Spleen (tissue), 11 donors: ENCODE results near the gene UGCG. TPM values are rescaled to one million over a fixed set of nuclear protein-coding genes. Genes with fewer than 3 reads are reported as not detected.

Experiments used
- DNase-seq: peaks from one replicate; pipeline ENCODE4 v3.0.0-alpha.2; 2020
- H3K27ac ChIP-seq, 8 donors: fragments of 200-600 bp; sonication (generic) in 7 of 8; 1 replicate in 4 of 8; 2 replicates in 4 of 8; pipeline versions ENCODE4 v1.5.0 to v1.8.0; 2016 to 2021; ENCODE audit warnings: inconsistent platforms in 4 of 8, mild to moderate bottlenecking in 4 of 8, moderate library complexity in 1 of 8
- H3K27me3 ChIP-seq, 7 donors: fragments of 200-600 bp; sonication (generic) in 6 of 7; replicated peaks in 1 of 7; 1 replicate in 4 of 7; 2 replicates in 3 of 7; pipeline versions ENCODE4 v1.5.0 to v1.8.0; 2016 to 2021; ENCODE audit warnings: inconsistent platforms in 3 of 7, mild to moderate bottlenecking in 1 of 7
- H3K36me3 ChIP-seq, 6 donors: fragments of 200-600 bp; sonication (generic) in 5 of 6; 1 replicate in 4 of 6; 2 replicates in 2 of 6; pipeline versions ENCODE4 v1.5.0 to v1.8.0; 2016 to 2021; ENCODE audit warnings: inconsistent platforms in 2 of 6
- H3K4me1 ChIP-seq, 6 donors: fragments of 200-600 bp; sonication (generic) in 5 of 6; 1 replicate in 3 of 6; 2 replicates in 3 of 6; pipeline versions ENCODE4 v1.5.0 to v1.8.0; 2016 to 2021; ENCODE audit warnings: inconsistent platforms in 3 of 6
- H3K4me3 ChIP-seq, 8 donors: fragments of 200-600 bp; sonication (generic) in 7 of 8; 1 replicate in 4 of 8; 2 replicates in 4 of 8; pipeline versions ENCODE4 v1.5.0 to v1.8.0; 2016 to 2021; ENCODE audit warnings: inconsistent platforms in 4 of 8, mild to moderate bottlenecking in 4 of 8, moderate library complexity in 2 of 8
- H3K9me3 ChIP-seq, 8 donors: fragments of 200-600 bp; sonication (generic) in 7 of 8; 1 replicate in 4 of 8; 2 replicates in 4 of 8; pipeline versions ENCODE4 v1.5.0 to v1.8.0; 2016 to 2021; ENCODE audit warnings: inconsistent platforms in 4 of 8
- POLR2A ChIP-seq, 3 donors: fragments of 450-650 bp; IDR thresholded peaks; one replicate each; pipeline ENCODE4 v1.5.1; 2017; ENCODE audit warnings: antibody characterized with exemption in 3 of 3, mild to moderate bottlenecking in 1 of 3
- POLR2AphosphoS5 ChIP-seq, 3 donors: sonication (generic); formaldehyde crosslinking; IDR thresholded peaks; one replicate each; pipeline ENCODE4 v1.5.1; 2017; ENCODE audit warnings: antibody characterized with exemption in 3 of 3
- WGBS, 5 donors: extraction: QIAGEN DNeasy Blood & Tissue Kit in 3 of 5; methylation state at CpG; one replicate each; pipeline versions ENCODE4 v1.1.5 to v1.1.7; 2013 to 2018; 5-methylcytosine and 5-hydroxymethylcytosine counted together
- intact Hi-C: fragments of 100-400 bp; cut with DNase I; formaldehyde crosslinking; loops from one replicate; pipeline ENCODE4 v1.15.0; 2023; ENCODE audit warnings: low total_unique reads
- polyA plus RNA-seq, 3 donors: library from polyadenylated mRNA; stranded (reverse); fragments of 200-250 nt; gene quantifications; one replicate each; pipeline ENCODE4 v1.2.1, GENCODE V29; 2013
- total RNA-seq, 7 donors: library from RNA; depleted of rRNA in 3 of 7; stranded (reverse); fragments of >200 nt in 3 of 7; fragmentation: NEBNext Ultra II Directional in 4 of 7; extraction: Animal tissue kit (Norgen Biotek cat#: 25700) in 4 of 7; gene quantifications; one replicate each; pipeline versions ENCODE4 v1.1.0 to v1.2.1, GENCODE V29; 2016 to 2021
- TF ChIP-seq, protein P1 (sequence below), 11 experiments: fragments of 200-600 bp in 7 of 11; fragments of 450-650 bp in 4 of 11; sonication (generic) in 4 of 11; IDR thresholded peaks in 8 of 11; conservative IDR thresholded peaks in 3 of 11; 1 replicate in 7 of 11; 2 replicates in 4 of 11; pipeline versions ENCODE4 v1.4.0 to v1.8.0; 2016 to 2021; ENCODE audit warnings: antibody characterized with exemption in 11 of 11, inconsistent platforms in 4 of 11, mild to moderate bottlenecking in 1 of 11
- donor health status: healthy with polysubstance abuse.
- donor health status: DM: no; HTN: no; CAD: no; lungs with moderate emphysema.
- donor health status: DM: no; HTN: no; CAD: no.
- donor health status: Bipolar disorder and iron deficiency.
- donor health status: healthy.
- donor health status: DM: no; HTN: no; CAD: no.
- donor health status: DM: yes; HTN: yes; CAD: no.

The UGCG gene
- total and polyA plus RNA-seq, 10 donors, result 18.1 to 178 (median 80.8) TPM

DNA sequence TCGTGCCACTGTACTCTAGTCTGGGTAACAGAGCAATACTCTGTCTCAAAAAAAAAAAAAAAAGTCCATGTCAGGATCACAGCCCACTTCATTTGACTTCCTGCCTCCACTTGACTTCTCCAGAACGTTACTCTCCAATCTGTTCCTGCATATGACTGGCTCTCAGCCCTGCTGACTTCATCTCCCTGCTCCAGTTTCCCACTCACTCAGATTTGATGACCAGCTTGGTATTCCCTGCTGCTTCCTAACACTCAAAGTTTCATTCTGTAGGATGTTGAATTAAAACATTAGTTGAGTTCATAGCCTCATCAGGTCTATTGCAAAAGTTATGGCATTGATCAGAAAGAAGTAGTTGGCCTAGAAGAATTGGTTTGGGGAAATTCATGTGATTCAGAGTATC is 52.3 kb downstream of the UGCG start:
- Histone ChIP-seq H3K36me3 (no peaks in the 10 kb centered on the region), H3K27ac (peak overlapping the region in 4 of 8 donors; percentile 19 to 32 (median 26)), H3K4me1 (peaks cover 4 to 54% (median 24%) of the 10 kb centered on the region in 6 donors), H3K4me3 (no peak overlapping the region), H3K9me3 (no peaks in the 10 kb centered on the region), H3K27me3 (no peaks in the 10 kb centered on the region)
- no peak for DNase-seq
- TF ChIP-seq POLR2A (IDR thresholded peaks at IDR 0.05) (no peak), POLR2AphosphoS5 (IDR thresholded peaks at IDR 0.05) (no peak)
- TF ChIP-seq, protein P1, sequence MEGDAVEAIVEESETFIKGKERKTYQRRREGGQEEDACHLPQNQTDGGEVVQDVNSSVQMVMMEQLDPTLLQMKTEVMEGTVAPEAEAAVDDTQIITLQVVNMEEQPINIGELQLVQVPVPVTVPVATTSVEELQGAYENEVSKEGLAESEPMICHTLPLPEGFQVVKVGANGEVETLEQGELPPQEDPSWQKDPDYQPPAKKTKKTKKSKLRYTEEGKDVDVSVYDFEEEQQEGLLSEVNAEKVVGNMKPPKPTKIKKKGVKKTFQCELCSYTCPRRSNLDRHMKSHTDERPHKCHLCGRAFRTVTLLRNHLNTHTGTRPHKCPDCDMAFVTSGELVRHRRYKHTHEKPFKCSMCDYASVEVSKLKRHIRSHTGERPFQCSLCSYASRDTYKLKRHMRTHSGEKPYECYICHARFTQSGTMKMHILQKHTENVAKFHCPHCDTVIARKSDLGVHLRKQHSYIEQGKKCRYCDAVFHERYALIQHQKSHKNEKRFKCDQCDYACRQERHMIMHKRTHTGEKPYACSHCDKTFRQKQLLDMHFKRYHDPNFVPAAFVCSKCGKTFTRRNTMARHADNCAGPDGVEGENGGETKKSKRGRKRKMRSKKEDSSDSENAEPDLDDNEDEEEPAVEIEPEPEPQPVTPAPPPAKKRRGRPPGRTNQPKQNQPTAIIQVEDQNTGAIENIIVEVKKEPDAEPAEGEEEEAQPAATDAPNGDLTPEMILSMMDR (IDR thresholded peaks at IDR 0.05 in 8 of 11, conservative IDR thresholded peaks at IDR 0.05 in 3 of 11), result no peak
- WGBS, 5 donors, result 35 to 47% (median 37%) methylated on average over 2 of the region's 2 CpGs
- intact Hi-C loops, result no loop called here

DNA sequence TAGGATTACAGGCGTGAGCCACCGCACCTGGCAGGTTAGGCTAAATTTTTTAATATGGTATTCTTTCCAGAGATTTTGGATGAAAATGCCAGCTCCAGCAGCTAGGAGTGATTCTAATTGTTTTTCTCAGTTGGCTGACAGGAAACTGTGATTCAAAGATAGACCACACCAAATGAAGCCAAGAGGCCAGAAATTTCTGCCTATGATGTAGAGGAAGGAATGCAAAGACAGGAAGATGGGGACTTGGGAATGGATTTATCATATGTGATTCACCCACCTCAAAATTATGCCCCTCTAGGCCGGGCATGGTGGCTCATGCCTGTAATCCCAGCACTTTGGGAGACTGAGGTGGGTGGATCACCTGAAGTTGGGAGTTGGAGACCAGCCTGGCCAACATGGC is 53.3 kb downstream of the UGCG start:
- DNase-seq, result no peak
- Histone ChIP-seq H3K36me3 (no peaks in the 10 kb centered on the region), H3K27me3 (no peaks in the 10 kb centered on the region), H3K4me3 (no peak overlapping the region), H3K4me1 (peaks cover 4 to 47% (median 16%) of the 10 kb centered on the region in 6 donors), H3K27ac (peak overlapping the region in 3 of 8 donors; percentile 24 to 32 (median 29)), H3K9me3 (no peaks in the 10 kb centered on the region)
- WGBS, 5 donors, result 91 to 96% (median 94%) methylated on average over 3 of the region's 3 CpGs
- TF ChIP-seq POLR2A (IDR thresholded peaks at IDR 0.05) (no peak), POLR2AphosphoS5 (IDR thresholded peaks at IDR 0.05) (no peak)
- TF ChIP-seq, protein P1 (IDR thresholded peaks at IDR 0.05 in 8 of 11, conservative IDR thresholded peaks at IDR 0.05 in 3 of 11), result no peak
- intact Hi-C loops, result no loop called here

DNA sequence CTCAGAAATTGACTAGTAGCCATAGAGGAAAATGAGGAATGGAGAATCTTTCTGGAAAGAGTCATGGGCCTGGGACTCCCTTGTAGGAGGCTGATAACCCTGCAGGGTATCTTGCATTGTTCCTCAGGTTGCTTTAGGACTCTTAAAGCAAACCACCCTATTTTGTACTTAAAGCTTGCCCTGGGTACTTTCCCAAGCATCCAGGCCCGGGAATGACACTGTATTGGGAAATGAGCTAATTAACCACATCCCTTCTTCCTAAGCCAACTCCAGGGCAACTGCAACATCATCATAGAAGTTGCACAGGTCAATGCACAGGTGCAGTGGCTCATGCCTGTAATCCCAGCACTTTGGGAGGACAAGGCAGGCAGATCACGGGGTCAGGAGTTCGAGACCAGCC is 55.9 kb downstream of the UGCG start:
- H3K27me3 ChIP-seq, result no peaks in the 10 kb centered on the region
- no peak for DNase-seq
- no peaks in the 10 kb centered on the region for H3K9me3 ChIP-seq
- H3K4me1 ChIP-seq, result peaks cover 4 to 58% (median 7%) of the 10 kb centered on the region in 6 donors
- WGBS, 5 donors, result 63 to 74% (median 68%) methylated on average over 3 of the region's 3 CpGs
- H3K27ac ChIP-seq, result no peak overlapping the region
- no peaks in the 10 kb centered on the region for H3K36me3 ChIP-seq
- TF ChIP-seq POLR2A (IDR thresholded peaks at IDR 0.05), result no peak
- H3K4me3 ChIP-seq, result no peak overlapping the region
- intact Hi-C loops, result no loop called here

DNA sequence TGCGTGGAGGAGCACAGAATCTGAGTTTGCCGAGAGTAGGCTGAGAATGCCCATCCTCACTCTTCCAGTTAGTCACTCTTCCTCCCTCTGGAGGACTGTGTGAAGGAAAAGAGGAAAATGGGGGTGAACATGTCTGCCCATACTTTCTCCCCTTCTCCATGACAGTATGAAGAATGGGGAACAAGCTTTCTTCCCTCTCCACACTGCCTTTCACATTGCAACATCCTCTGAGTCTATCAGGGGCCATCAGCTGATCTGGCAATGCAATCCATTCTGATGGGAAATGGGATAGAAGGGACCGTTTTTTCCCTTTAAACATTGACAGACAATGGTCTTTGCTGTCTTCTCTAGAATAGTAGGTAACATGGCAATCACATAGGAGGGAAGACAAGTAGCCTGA is 56.8 kb downstream of the UGCG start:
- H3K27me3 ChIP-seq, result no peaks in the 10 kb centered on the region
- no peak overlapping the region for H3K27ac ChIP-seq
- 73 to 81% (median 76%) methylated on average over 3 of the region's 3 CpGs for WGBS, 5 donors
- peaks cover 8 to 65% (median 16%) of the 10 kb centered on the region in 6 donors for H3K4me1 ChIP-seq
- DNase-seq, result no peak
- TF ChIP-seq POLR2A (IDR thresholded peaks at IDR 0.05), result no peak
- TF ChIP-seq, protein P1 (IDR thresholded peaks at IDR 0.05 in 8 of 11, conservative IDR thresholded peaks at IDR 0.05 in 3 of 11), result no peak
- TF ChIP-seq POLR2AphosphoS5 (IDR thresholded peaks at IDR 0.05), result no peak
- H3K36me3 ChIP-seq, result no peaks in the 10 kb centered on the region
- intact Hi-C loops, result no loop called here
- H3K9me3 ChIP-seq, result no peaks in the 10 kb centered on the region
- no peak overlapping the region for H3K4me3 ChIP-seq

DNA sequence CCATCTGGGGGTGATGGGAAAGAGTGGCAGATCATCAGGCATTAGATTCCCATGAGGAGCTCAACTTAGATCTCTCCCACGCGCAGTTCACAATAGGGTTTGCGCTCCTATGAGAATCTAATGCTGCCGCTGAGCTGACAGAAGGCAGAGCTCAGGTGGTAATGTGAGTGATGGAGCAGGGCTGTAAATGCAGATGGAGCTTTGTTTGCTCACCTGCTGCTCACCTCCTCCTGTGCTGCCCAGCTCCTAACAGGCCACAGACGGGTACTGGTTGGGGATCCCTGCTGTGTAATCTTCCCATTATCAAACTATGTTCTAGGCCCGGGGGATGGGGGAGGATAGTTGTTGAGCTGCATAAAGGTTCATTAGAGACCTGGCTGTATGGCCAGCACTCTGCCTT is 58.4 kb downstream of the UGCG start:
- H3K4me1 ChIP-seq, result peaks cover 8 to 57% (median 16%) of the 10 kb centered on the region in 6 donors
- TF ChIP-seq POLR2A (IDR thresholded peaks at IDR 0.05) (no peak), POLR2AphosphoS5 (IDR thresholded peaks at IDR 0.05) (no peak)
- TF ChIP-seq, protein P1 (IDR thresholded peaks at IDR 0.05 in 8 of 11, conservative IDR thresholded peaks at IDR 0.05 in 3 of 11), result no peak
- WGBS, 5 donors, result 83 to 95% (median 92%) methylated on average over 6 of the region's 6 CpGs
- no peaks in the 10 kb centered on the region for H3K9me3 ChIP-seq
- intact Hi-C loops, result no loop called here
- no peak overlapping the region for H3K27ac ChIP-seq
- H3K27me3 ChIP-seq, result no peaks in the 10 kb centered on the region
- H3K36me3 ChIP-seq, result no peaks in the 10 kb centered on the region
- H3K4me3 ChIP-seq, result no peak overlapping the region
- DNase-seq, result no peak
